H1 (cell line): ENCODE data around the gene SLC25A21. TPM values are rescaled to one million over a fixed set of nuclear protein-coding genes. Genes with fewer than 3 reads are reported as not detected.

Experiments
- CTCF ChIA-PET: fragments of 300-600 bp; sonication (Branson Sonifier 250); formaldehyde crosslinking; loops from one replicate; lab custom pipeline; 2021; ENCODE audit not compliant: partially characterized antibody; lab: Charles Lee
- POLR2A ChIA-PET: fragments of 300-600 bp; sonication (Branson Sonifier 250); formaldehyde crosslinking; loops from one replicate; lab custom pipeline; 2021; ENCODE audit warnings: inconsistent platforms; ENCODE audit not compliant: partially characterized antibody; lab: Charles Lee
- DNase-seq, 2 experiments: peaks; one replicate each; pipeline versions ENCODE4 v3.0.0 to v3.0.0-alpha.2; 2010 to 2022; ENCODE audit warnings: low spot score in 2 of 2, low read depth in 1 of 2, mixed read lengths in 1 of 2
- FAIRE-seq: peaks from 2 replicates; lab custom pipeline; 2011; peaks lifted over from hg19 to GRCh38; lab: Jason Lieb, UNC
- H2AFZ ChIP-seq: 2 replicates; pipeline ENCODE4 v1.8.1; 2012; ENCODE audit warnings: low read length, inconsistent platforms
- H2AK5ac ChIP-seq: 2 replicates; pipeline ENCODE4 v1.6.1; 2013; ENCODE audit warnings: low read depth, low read length
- H2BK120ac ChIP-seq: replicated peaks from 2 replicates; pipeline ENCODE3; 2013; ENCODE audit warnings: low read depth, low read length, inconsistent platforms
- H2BK12ac ChIP-seq: 2 replicates; pipeline ENCODE4 v1.6.1; 2013; ENCODE audit warnings: low read depth, low read length
- H2BK15ac ChIP-seq: 2 replicates; pipeline ENCODE4 v1.6.1; 2013; ENCODE audit warnings: low read length
- H2BK20ac ChIP-seq: 2 replicates; pipeline ENCODE4 v1.6.1; 2013; ENCODE audit warnings: low read length
- H2BK5ac ChIP-seq: 2 replicates; pipeline ENCODE4 v1.6.1; 2013; ENCODE audit warnings: low read depth, low read length
- H3K14ac ChIP-seq: 2 replicates; pipeline ENCODE4 v1.6.1; 2013; ENCODE audit warnings: inconsistent platforms; ENCODE audit not compliant: insufficient read length
- H3K18ac ChIP-seq: 2 replicates; pipeline ENCODE4 v1.6.1; 2013; ENCODE audit warnings: low read length; ENCODE audit errors: extremely low read depth
- H3K23ac ChIP-seq: 2 replicates; pipeline ENCODE4 v1.6.1; 2013; ENCODE audit warnings: inconsistent platforms; ENCODE audit not compliant: insufficient read length
- H3K23me2 ChIP-seq: 2 replicates; pipeline ENCODE4 v1.6.1; 2013; ENCODE audit warnings: low read depth, low read length
- H3K27ac ChIP-seq: 2 replicates; pipeline ENCODE4 v1.6.1; 2011; ENCODE audit warnings: low read depth, low read length, inconsistent platforms
- H3K27me3 ChIP-seq, 4 experiments: replicated peaks in 1 of 4; 1 replicate in 1 of 4; 2 replicates in 3 of 4; pipeline versions ENCODE4 v1.6.1 to v1.8.1; 2011 to 2013; ENCODE audit warnings: low read length in 3 of 4, mild to moderate bottlenecking in 3 of 4, inconsistent platforms in 2 of 4, mixed read lengths in 2 of 4, moderate library complexity in 1 of 4; ENCODE audit not compliant: control insufficient read depth in 3 of 4, insufficient read depth in 3 of 4; ENCODE audit errors: extremely low read depth in 1 of 4
- H3K36me3 ChIP-seq, 4 experiments: 2 replicates each; pipeline versions ENCODE4 v1.6.1 to v1.8.1; 2011 to 2013; ENCODE audit warnings: mild to moderate bottlenecking in 4 of 4, low read length in 3 of 4, moderate library complexity in 2 of 4, control low read depth in 1 of 4, inconsistent platforms in 1 of 4; ENCODE audit not compliant: insufficient read depth in 4 of 4, control insufficient read depth in 2 of 4
- H3K4ac ChIP-seq: replicated peaks from 2 replicates; pipeline ENCODE3; 2013; ENCODE audit warnings: low read length, low read depth, mixed read lengths, inconsistent platforms; ENCODE audit not compliant: insufficient read length
- H3K4me1 ChIP-seq, 4 experiments: replicated peaks in 1 of 4; 1 replicate in 1 of 4; 2 replicates in 3 of 4; pipeline versions ENCODE4 v1.6.1 to v1.8.1; 2011 to 2013; ENCODE audit warnings: low read length in 3 of 4, inconsistent platforms in 2 of 4, mixed read lengths in 1 of 4; ENCODE audit not compliant: insufficient read depth in 4 of 4, control insufficient read depth in 3 of 4
- H3K4me2 ChIP-seq, 2 experiments: 2 replicates each; pipeline versions ENCODE4 v1.6.1 to v1.8.1; 2011 to 2013; ENCODE audit warnings: low read depth in 2 of 2, low read length in 2 of 2, control low read depth in 1 of 2, inconsistent platforms in 1 of 2, mild to moderate bottlenecking in 1 of 2; ENCODE audit not compliant: insufficient read depth in 1 of 2
- H3K4me3 ChIP-seq, 4 experiments: fragments of 200-600, 300-600 bp in 1 of 4; sonication (generic), shearing (Covaris generic), sonication (Bioruptor Twin) in 1 of 4; 2 replicates each; pipeline versions ENCODE4 v1.5.1 to v1.8.1; 2011 to 2016; ENCODE audit warnings: low read length in 4 of 4, low read depth in 3 of 4, control low read depth in 2 of 4, inconsistent platforms in 2 of 4, mild to moderate bottlenecking in 2 of 4, mixed read lengths in 1 of 4, moderate library complexity in 1 of 4; ENCODE audit not compliant: insufficient read depth in 2 of 4; ENCODE audit errors: extremely low read depth in 1 of 4
- H3K56ac ChIP-seq: replicated peaks from 2 replicates; pipeline ENCODE3; 2013; ENCODE audit warnings: low read depth, mild to moderate bottlenecking, mixed read lengths, low read length, inconsistent platforms; ENCODE audit not compliant: insufficient read length
- H3K79me1 ChIP-seq: 2 replicates; pipeline ENCODE4 v1.6.1; 2013; ENCODE audit warnings: low read depth, low read length, control low read depth
- H3K79me2 ChIP-seq, 2 experiments: 2 replicates each; pipeline versions ENCODE4 v1.6.1 to v1.8.1; 2012 to 2013; ENCODE audit warnings: low read length in 2 of 2, mild to moderate bottlenecking in 2 of 2, inconsistent platforms in 1 of 2; ENCODE audit not compliant: insufficient read depth in 2 of 2, control insufficient read depth in 1 of 2
- H3K9ac ChIP-seq, 4 experiments: replicated peaks in 1 of 4; 1 replicate in 1 of 4; 2 replicates in 3 of 4; pipeline versions ENCODE4 v1.6.1 to v1.8.1; 2011 to 2013; ENCODE audit warnings: low read depth in 3 of 4, low read length in 3 of 4, control low read depth in 2 of 4, mild to moderate bottlenecking in 2 of 4, moderate library complexity in 2 of 4, inconsistent platforms in 1 of 4; ENCODE audit errors: extremely low read depth in 1 of 4
- H3K9me3 ChIP-seq, 2 experiments: 2 replicates each; pipeline versions ENCODE4 v1.6.1 to v1.8.1; 2012 to 2013; ENCODE audit warnings: mild to moderate bottlenecking in 2 of 2, moderate library complexity in 2 of 2, control low read depth in 1 of 2, inconsistent platforms in 1 of 2, low read depth in 1 of 2, low read length in 1 of 2, mixed read lengths in 1 of 2; ENCODE audit not compliant: insufficient read depth in 2 of 2
- H4K20me1 ChIP-seq, 2 experiments: replicated peaks in 1 of 2; 2 replicates each; pipeline versions ENCODE3 to v1.8.1; 2011 to 2013; ENCODE audit warnings: inconsistent platforms in 2 of 2, low read length in 2 of 2, mild to moderate bottlenecking in 1 of 2; ENCODE audit not compliant: insufficient read depth in 2 of 2, control insufficient read depth in 1 of 2
- H4K5ac ChIP-seq: 2 replicates; pipeline ENCODE4 v1.6.1; 2013; ENCODE audit warnings: low read length, low read depth, mixed read lengths, inconsistent platforms; ENCODE audit not compliant: insufficient read length
- H4K8ac ChIP-seq: 2 replicates; pipeline ENCODE4 v1.8.0; 2013; ENCODE audit warnings: mild to moderate bottlenecking, moderate library complexity, low read length, inconsistent platforms; ENCODE audit not compliant: insufficient read depth; ENCODE audit errors: extremely low read depth
- H4K91ac ChIP-seq: replicated peaks from 2 replicates; pipeline ENCODE3; 2013; ENCODE audit warnings: low read length, mixed read lengths, inconsistent platforms; ENCODE audit not compliant: insufficient read length
- ATF3 ChIP-seq: IDR thresholded peaks from 2 replicates; pipeline ENCODE4 v1.6.1; 2011; ENCODE audit warnings: low read depth, mild to moderate bottlenecking, low read length; ENCODE audit not compliant: insufficient read depth
- FOSL1 ChIP-seq: IDR thresholded peaks from 2 replicates; pipeline ENCODE4 v1.6.1; 2011; ENCODE audit warnings: mild to moderate bottlenecking, low read depth, low read length, moderate library complexity; ENCODE audit not compliant: insufficient read depth
- TAF1 ChIP-seq: IDR thresholded peaks from 2 replicates; pipeline ENCODE4 v1.6.1; 2011; ENCODE audit warnings: mild to moderate bottlenecking, low read depth, low read length
- TBP ChIP-seq: IDR thresholded peaks from 2 replicates; pipeline ENCODE4 v1.6.1; 2011; ENCODE audit warnings: low read depth, low read length, improper control_type of control experiment
- WGBS, 2 experiments: shearing (Covaris generic) in 1 of 2; methylation state at CpG; one replicate each; pipeline versions ENCODE4 v1.1.6 to v1.1.7; 2013 to 2015; ENCODE audit warnings: low lambda C conversion rate in 2 of 2, mixed read lengths in 2 of 2, inconsistent platforms in 1 of 2, low coverage in 1 of 2, missing lambda C conversion rate in 1 of 2; ENCODE audit not compliant: insufficient replicate concordance in 2 of 2, insufficient coverage in 1 of 2, insufficient read length in 1 of 2; ENCODE audit errors: extremely low coverage in 1 of 2, missing lambda C conversion rate in 1 of 2; 5-methylcytosine and 5-hydroxymethylcytosine counted together
- polyA plus RNA-seq, 7 experiments: library from polyadenylated mRNA; depleted of rRNA in 3 of 7; stranded (reverse) in 5 of 7; unstranded in 2 of 7; fragments of >200 nt in 5 of 7; fragments of 200-250 nt in 2 of 7; gene quantifications; 1 replicate in 5 of 7; 2 replicates in 1 of 7; 4 replicates in 1 of 7; pipeline versions ENCODE4 v1.2.1 to v1.2.3, GENCODE V29; 2011 to 2013; ENCODE audit warnings: missing spikeins in 2 of 7, mixed read lengths in 2 of 7
- total RNA-seq: library from RNA; stranded (reverse); fragmentation: NEBNext Ultra II Directional; extraction: Animal tissue kit (Norgen Biotek cat#: 25700); gene quantifications from 2 replicates; pipeline ENCODE4 v1.2.1, GENCODE V29; 2021

The SLC25A21 gene
- total and polyA plus RNA-seq, 2 of the 8 experiments (the other 6 are each of a cell fraction or from before 2014, with no cell fraction given), result 6.9 to 15.7 TPM

DNA sequence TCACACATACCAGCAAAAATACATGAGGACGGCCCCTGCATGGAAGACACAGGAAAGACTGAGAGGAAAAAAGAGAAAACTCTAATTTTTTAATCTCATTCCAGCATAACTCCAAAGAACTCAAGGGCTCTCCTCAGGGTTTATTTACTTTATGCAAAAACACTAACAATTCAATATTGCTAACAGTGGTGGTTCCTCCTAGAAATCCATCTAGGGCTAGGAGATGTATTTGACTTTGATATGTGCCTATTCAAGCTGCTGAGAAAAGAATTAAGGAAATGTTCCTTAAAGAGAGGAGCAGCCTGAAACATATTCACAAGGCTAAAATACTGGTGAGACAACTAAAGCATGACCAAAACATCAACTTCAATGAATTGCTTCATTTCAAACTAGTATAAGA, 57.0 kb downstream of the SLC25A21 start:
- Histone ChIP-seq H3K4me1 (peaks cover 0 to 2% (median 0%) of the 10 kb centered on the region in 4 experiments; a peak in 1 of 7 replicates), H3K27ac (no peak overlapping the region), H4K5ac (no peak overlapping the region), H3K23me2 (no peaks in the 10 kb centered on the region; the same call in 1 of the 2 replicates), H3K27me3 (no peaks in the 10 kb centered on the region), H3K18ac (no peak overlapping the region), H4K8ac (no peak overlapping the region), H4K20me1 (no peaks in the 10 kb centered on the region), H3K56ac (no peak overlapping the region), H2BK20ac (no peak overlapping the region), H3K9me3 (no peaks in the 10 kb centered on the region; a peak in 1 of 4 replicates), H3K4ac (no peak overlapping the region), H2BK120ac (no peak overlapping the region), H3K79me1 (no peaks in the 10 kb centered on the region), H2AK5ac (no peak overlapping the region), H3K36me3 (no peaks in the 10 kb centered on the region), H3K14ac (no peak overlapping the region), H2AFZ (no peak overlapping the region), H3K79me2 (no peaks in the 10 kb centered on the region), H3K23ac (no peak overlapping the region), H3K4me3 (no peak overlapping the region), H4K91ac (no peak overlapping the region), H3K9ac (no peak overlapping the region), H2BK12ac (no peak overlapping the region), H2BK15ac (no peak overlapping the region), H2BK5ac (no peak overlapping the region), H3K4me2 (no peak overlapping the region)
- TF ChIP-seq FOSL1 (no peak), TAF1 (no peak), ATF3 (no peak), TBP (no peak)
- ChIA-PET CTCF (interaction anchor here (1.7 kb wide), 1 partner anchor 10 kb away, joined by 5 read pairs; no protein-coding TSS in a partner anchor), POLR2A (interaction anchor here (1.5 kb wide), 1 partner anchor 17 kb away, joined by 3 read pairs; no protein-coding TSS in a partner anchor)
- 82% methylated on average over 1 of the region's 1 CpG; no CpG with 5 or more reads in 1 of the 2 experiments for WGBS, 2 experiments
- no peak for DNase-seq
- FAIRE-seq, result peak; percentile 55
